SK-N-SH treated with all-trans-retinoic acid at 6 μM for 48 hours (cell line): ENCODE data around the gene PLCH2.

ENCODE experiments used
- ATAC-seq: fragments of 200-7000 bp; cut with Tn5 transposase; 3 replicates; pipeline ENCODE4 v1.9.1; 2020; ENCODE audit warnings: mild to moderate bottlenecking, moderate library complexity
- ARNTL ChIP-seq: fragments of 450-650 bp; formaldehyde crosslinking; IDR thresholded peaks from 2 replicates; pipeline ENCODE4 v1.5.0; 2020; ENCODE audit warnings: low read depth, mild to moderate bottlenecking, moderate library complexity, borderline replicate concordance
- BACH2 ChIP-seq: fragments of 250-450 bp; sonication (Bioruptor Pico); IDR thresholded peaks from 2 replicates; pipeline ENCODE4 v1.9.0; 2021; ENCODE audit warnings: mild to moderate bottlenecking, borderline replicate concordance
- CSDC2 ChIP-seq: fragments of 250-450 bp; sonication (Bioruptor Pico); IDR thresholded peaks from 2 replicates; pipeline ENCODE4 v1.5.0; 2020; ENCODE audit warnings: mild to moderate bottlenecking, moderate library complexity
- ESRRG ChIP-seq: fragments of 250-450 bp; sonication (Bioruptor Pico); IDR thresholded peaks from 2 replicates; pipeline ENCODE4 v1.6.1; 2021; ENCODE audit warnings: mild to moderate bottlenecking
- GLIS3 ChIP-seq: fragments of 250-450 bp; sonication (Bioruptor Pico); IDR thresholded peaks from 2 replicates; pipeline ENCODE4 v1.5.0; 2020; ENCODE audit warnings: mild to moderate bottlenecking, moderate library complexity
- ISL1 ChIP-seq: fragments of 250-450 bp; sonication (Bioruptor Pico); IDR thresholded peaks from 2 replicates; pipeline ENCODE4 v2.1.2; 2022; ENCODE audit warnings: mild to moderate bottlenecking, moderate library complexity
- OSR1 ChIP-seq: fragments of 250-450 bp; sonication (Bioruptor Pico); IDR thresholded peaks from 2 replicates; pipeline ENCODE4 v1.8.0; 2022; ENCODE audit warnings: moderate library complexity, mild to moderate bottlenecking, inconsistent platforms
- PPARA ChIP-seq: fragments of 250-450 bp; sonication (Bioruptor Pico); IDR thresholded peaks from 2 replicates; pipeline ENCODE4 v1.5.0; 2020; ENCODE audit warnings: mild to moderate bottlenecking, borderline replicate concordance
- TCF4 ChIP-seq: fragments of 250-450 bp; sonication (Bioruptor Pico); IDR thresholded peaks from 2 replicates; pipeline ENCODE4 v1.8.0; 2021; ENCODE audit warnings: mild to moderate bottlenecking, moderate library complexity, borderline replicate concordance
- TOX ChIP-seq: fragments of 250-450 bp; sonication (Bioruptor Pico); IDR thresholded peaks from 2 replicates; pipeline ENCODE4 v1.8.0; 2021; ENCODE audit warnings: mild to moderate bottlenecking, moderate library complexity, borderline replicate concordance
- ZC3H10 ChIP-seq: fragments of 250-450 bp; sonication (Bioruptor Pico); IDR thresholded peaks from 2 replicates; pipeline ENCODE4 v1.5.1; 2021; ENCODE audit warnings: mild to moderate bottlenecking, moderate library complexity
- ZFP3 ChIP-seq: fragments of 250-450 bp; sonication (Bioruptor Pico); IDR thresholded peaks from 2 replicates; pipeline ENCODE4 v1.5.0; 2020; ENCODE audit warnings: mild to moderate bottlenecking, moderate library complexity
- ZFP30 ChIP-seq: fragments of 450-650 bp; formaldehyde crosslinking; IDR thresholded peaks from 2 replicates; pipeline ENCODE4 v1.5.0; 2022; ENCODE audit warnings: mild to moderate bottlenecking, moderate library complexity
- ZNF565 ChIP-seq: fragments of 450-650 bp; formaldehyde crosslinking; conservative IDR thresholded peaks from 2 replicates; pipeline ENCODE4 v1.5.0; 2020; ENCODE audit warnings: low read depth, mild to moderate bottlenecking, moderate library complexity
- ZNF70 ChIP-seq: fragments of 450-650 bp; formaldehyde crosslinking; IDR thresholded peaks from 2 replicates; pipeline ENCODE4 v1.5.0; 2020; ENCODE audit warnings: mild to moderate bottlenecking, moderate library complexity
- ZNF8 ChIP-seq: fragments of 450-650 bp; formaldehyde crosslinking; IDR thresholded peaks from 2 replicates; pipeline ENCODE4 v1.5.0; 2020; ENCODE audit warnings: mild to moderate bottlenecking, moderate library complexity
- TF ChIP-seq, protein P1 (sequence below): fragments of 250-450 bp; sonication (Bioruptor Pico); IDR thresholded peaks from 2 replicates; pipeline ENCODE4 v1.5.1; 2021; ENCODE audit warnings: mild to moderate bottlenecking, moderate library complexity
- TF ChIP-seq, protein P2 (sequence below): fragments of 250-450 bp; sonication (Bioruptor Pico); IDR thresholded peaks from 2 replicates; pipeline ENCODE4 v1.5.1; 2020; ENCODE audit warnings: low read depth, mild to moderate bottlenecking, moderate library complexity
- TF ChIP-seq, protein P3 (sequence below): fragments of 250-450 bp; sonication (Bioruptor Pico); IDR thresholded peaks from 2 replicates; pipeline ENCODE4 v1.8.0; 2021; ENCODE audit warnings: low read depth, mild to moderate bottlenecking, moderate library complexity, borderline replicate concordance
- TF ChIP-seq, protein P4 (sequence below): fragments of 250-450 bp; sonication (Bioruptor Pico); IDR thresholded peaks from 2 replicates; pipeline ENCODE4 v1.5.0; 2020; ENCODE audit warnings: mild to moderate bottlenecking, moderate library complexity
- TF ChIP-seq, protein P5 (sequence below): fragments of 250-450 bp; sonication (Bioruptor Pico); IDR thresholded peaks from 2 replicates; pipeline ENCODE4 v1.8.0; 2020; ENCODE audit warnings: mild to moderate bottlenecking, moderate library complexity, borderline replicate concordance

The PLCH2 gene

DNA sequence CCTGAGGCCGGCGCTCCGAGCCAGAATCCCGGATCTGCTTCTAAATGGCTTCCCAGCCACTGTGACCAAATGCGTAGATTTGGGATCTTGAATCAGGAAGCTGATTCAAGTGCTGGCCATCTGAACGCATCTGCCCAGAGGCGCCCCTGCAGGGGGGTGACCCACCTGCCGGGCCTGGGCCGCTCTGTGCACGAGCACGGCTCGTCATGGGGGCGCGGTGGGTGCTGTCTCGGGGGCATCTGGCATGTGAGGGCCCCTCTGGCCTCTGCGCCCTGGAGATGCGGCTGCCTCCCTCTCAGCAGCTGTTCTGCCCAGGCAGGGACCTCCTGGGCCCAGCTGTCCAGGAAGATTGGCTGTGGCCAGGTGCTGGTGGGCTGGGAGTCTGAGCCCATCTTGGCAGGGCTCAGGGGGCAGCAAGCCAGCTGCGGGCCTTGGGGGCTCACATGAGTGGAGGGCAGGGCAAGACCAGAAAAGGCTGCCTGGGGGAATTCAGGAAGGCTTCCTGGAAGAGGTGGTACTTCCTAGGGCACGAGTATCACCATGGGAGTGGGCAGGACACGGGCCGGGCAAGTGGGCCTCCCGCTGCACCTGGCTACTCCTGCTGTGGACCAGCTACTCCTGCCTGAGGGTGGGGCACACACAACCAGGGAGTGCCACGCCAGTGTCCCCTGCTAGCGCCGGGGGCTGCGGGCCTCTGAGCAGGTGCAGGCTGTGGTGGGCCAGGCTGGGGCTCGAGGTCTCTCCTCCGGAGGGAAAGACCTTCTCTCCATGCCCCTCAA is 25.1 kb downstream of the PLCH2 start:
- TF ChIP-seq GLIS3 (no peak), ZC3H10 (no peak), CSDC2 (CRISPR knock-in tag) (no peak), ZFP3 (no peak), ZNF565 (CRISPR knock-in tag) (no peak), OSR1 (no peak), ESRRG (CRISPR knock-in tag) (no peak), PPARA (CRISPR knock-in tag) (no peak), BACH2 (CRISPR knock-in tag) (no peak), ZNF8 (CRISPR knock-in tag) (no peak), TCF4 (CRISPR knock-in tag) (no peak)
- TF ChIP-seq, protein P1, sequence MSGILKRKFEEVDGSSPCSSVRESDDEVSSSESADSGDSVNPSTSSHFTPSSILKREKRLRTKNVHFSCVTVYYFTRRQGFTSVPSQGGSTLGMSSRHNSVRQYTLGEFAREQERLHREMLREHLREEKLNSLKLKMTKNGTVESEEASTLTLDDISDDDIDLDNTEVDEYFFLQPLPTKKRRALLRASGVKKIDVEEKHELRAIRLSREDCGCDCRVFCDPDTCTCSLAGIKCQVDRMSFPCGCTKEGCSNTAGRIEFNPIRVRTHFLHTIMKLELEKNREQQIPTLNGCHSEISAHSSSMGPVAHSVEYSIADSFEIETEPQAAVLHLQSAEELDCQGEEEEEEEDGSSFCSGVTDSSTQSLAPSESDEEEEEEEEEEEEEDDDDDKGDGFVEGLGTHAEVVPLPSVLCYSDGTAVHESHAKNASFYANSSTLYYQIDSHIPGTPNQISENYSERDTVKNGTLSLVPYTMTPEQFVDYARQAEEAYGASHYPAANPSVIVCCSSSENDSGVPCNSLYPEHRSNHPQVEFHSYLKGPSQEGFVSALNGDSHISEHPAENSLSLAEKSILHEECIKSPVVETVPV (CRISPR knock-in tag) = no peak
- TF ChIP-seq, protein P2, sequence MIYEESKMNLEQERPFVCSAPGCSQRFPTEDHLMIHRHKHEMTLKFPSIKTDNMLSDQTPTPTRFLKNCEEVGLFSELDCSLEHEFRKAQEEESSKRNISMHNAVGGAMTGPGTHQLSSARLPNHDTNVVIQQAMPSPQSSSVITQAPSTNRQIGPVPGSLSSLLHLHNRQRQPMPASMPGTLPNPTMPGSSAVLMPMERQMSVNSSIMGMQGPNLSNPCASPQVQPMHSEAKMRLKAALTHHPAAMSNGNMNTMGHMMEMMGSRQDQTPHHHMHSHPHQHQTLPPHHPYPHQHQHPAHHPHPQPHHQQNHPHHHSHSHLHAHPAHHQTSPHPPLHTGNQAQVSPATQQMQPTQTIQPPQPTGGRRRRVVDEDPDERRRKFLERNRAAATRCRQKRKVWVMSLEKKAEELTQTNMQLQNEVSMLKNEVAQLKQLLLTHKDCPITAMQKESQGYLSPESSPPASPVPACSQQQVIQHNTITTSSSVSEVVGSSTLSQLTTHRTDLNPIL (CRISPR knock-in tag) = no peak
- TF ChIP-seq, protein P3, sequence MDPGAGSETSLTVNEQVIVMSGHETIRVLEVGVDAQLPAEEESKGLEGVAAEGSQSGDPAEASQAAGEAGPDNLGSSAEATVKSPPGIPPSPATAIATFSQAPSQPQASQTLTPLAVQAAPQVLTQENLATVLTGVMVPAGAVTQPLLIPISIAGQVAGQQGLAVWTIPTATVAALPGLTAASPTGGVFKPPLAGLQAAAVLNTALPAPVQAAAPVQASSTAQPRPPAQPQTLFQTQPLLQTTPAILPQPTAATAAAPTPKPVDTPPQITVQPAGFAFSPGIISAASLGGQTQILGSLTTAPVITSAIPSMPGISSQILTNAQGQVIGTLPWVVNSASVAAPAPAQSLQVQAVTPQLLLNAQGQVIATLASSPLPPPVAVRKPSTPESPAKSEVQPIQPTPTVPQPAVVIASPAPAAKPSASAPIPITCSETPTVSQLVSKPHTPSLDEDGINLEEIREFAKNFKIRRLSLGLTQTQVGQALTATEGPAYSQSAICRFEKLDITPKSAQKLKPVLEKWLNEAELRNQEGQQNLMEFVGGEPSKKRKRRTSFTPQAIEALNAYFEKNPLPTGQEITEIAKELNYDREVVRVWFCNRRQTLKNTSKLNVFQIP (CRISPR knock-in tag) = no peak
- no peak for ATAC-seq

DNA sequence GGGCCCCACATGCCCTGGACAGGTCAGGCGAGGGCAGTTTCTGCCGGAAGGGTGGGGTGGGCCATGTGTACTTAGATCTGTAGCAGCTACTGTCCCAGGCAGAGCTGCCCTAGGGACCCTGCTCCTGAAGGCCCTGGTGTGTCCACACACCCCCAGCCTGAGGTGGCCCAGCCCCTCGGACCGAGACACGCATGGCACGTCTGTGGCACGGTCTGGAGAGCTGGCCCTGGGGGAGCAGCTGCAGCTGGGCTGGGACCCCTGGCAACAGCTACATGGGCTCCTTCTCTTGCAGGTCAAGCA is 25.7 kb downstream of the PLCH2 start:
- no peak for TF ChIP-seq TOX (CRISPR knock-in tag)
- TF ChIP-seq ZNF565 (CRISPR knock-in tag) = no peak
- TF ChIP-seq, protein P1 (CRISPR knock-in tag) = no peak
- TF ChIP-seq ZFP30 (CRISPR knock-in tag) = no peak
- TF ChIP-seq ESRRG (CRISPR knock-in tag) = no peak
- no peak for TF ChIP-seq ZNF70 (CRISPR knock-in tag)
- no peak for TF ChIP-seq BACH2 (CRISPR knock-in tag)
- TF ChIP-seq TCF4 (CRISPR knock-in tag) = no peak
- TF ChIP-seq ZC3H10 = no peak
- TF ChIP-seq, protein P4, sequence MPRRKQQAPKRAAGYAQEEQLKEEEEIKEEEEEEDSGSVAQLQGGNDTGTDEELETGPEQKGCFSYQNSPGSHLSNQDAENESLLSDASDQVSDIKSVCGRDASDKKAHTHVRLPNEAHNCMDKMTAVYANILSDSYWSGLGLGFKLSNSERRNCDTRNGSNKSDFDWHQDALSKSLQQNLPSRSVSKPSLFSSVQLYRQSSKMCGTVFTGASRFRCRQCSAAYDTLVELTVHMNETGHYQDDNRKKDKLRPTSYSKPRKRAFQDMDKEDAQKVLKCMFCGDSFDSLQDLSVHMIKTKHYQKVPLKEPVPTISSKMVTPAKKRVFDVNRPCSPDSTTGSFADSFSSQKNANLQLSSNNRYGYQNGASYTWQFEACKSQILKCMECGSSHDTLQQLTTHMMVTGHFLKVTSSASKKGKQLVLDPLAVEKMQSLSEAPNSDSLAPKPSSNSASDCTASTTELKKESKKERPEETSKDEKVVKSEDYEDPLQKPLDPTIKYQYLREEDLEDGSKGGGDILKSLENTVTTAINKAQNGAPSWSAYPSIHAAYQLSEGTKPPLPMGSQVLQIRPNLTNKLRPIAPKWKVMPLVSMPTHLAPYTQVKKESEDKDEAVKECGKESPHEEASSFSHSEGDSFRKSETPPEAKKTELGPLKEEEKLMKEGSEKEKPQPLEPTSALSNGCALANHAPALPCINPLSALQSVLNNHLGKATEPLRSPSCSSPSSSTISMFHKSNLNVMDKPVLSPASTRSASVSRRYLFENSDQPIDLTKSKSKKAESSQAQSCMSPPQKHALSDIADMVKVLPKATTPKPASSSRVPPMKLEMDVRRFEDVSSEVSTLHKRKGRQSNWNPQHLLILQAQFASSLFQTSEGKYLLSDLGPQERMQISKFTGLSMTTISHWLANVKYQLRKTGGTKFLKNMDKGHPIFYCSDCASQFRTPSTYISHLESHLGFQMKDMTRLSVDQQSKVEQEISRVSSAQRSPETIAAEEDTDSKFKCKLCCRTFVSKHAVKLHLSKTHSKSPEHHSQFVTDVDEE (CRISPR knock-in tag) = no peak
- no peak for TF ChIP-seq ISL1 (CRISPR knock-in tag)
- TF ChIP-seq PPARA (CRISPR knock-in tag) = no peak
- TF ChIP-seq OSR1 = no peak
- TF ChIP-seq, protein P5, sequence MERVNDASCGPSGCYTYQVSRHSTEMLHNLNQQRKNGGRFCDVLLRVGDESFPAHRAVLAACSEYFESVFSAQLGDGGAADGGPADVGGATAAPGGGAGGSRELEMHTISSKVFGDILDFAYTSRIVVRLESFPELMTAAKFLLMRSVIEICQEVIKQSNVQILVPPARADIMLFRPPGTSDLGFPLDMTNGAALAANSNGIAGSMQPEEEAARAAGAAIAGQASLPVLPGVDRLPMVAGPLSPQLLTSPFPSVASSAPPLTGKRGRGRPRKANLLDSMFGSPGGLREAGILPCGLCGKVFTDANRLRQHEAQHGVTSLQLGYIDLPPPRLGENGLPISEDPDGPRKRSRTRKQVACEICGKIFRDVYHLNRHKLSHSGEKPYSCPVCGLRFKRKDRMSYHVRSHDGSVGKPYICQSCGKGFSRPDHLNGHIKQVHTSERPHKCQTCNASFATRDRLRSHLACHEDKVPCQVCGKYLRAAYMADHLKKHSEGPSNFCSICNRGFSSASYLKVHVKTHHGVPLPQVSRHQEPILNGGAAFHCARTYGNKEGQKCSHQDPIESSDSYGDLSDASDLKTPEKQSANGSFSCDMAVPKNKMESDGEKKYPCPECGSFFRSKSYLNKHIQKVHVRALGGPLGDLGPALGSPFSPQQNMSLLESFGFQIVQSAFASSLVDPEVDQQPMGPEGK (CRISPR knock-in tag) = no peak
- TF ChIP-seq GLIS3 = no peak
- TF ChIP-seq, protein P2 (CRISPR knock-in tag) = no peak
- no peak for TF ChIP-seq ARNTL (CRISPR knock-in tag)
- no peak for TF ChIP-seq ZFP3
- no peak for ATAC-seq
